Neural cell (in vitro differentiated cells): ENCODE measurements around the gene RSRC1. TPM values are rescaled to one million over a fixed set of nuclear protein-coding genes. Genes with fewer than 3 reads are reported as not detected.
"Not testable (repeated sequence)": the region's sequence is repeated elsewhere in the genome, so short reads cannot be mapped to it uniquely, and the experiment has no call there.

ENCODE experiments used
- H2AFZ ChIP-seq: fragments of 200-600, 300-800 bp; sonication (generic), shearing (Covaris generic); 2 replicates; pipeline ENCODE4 v1.6.0; 2014; ENCODE audit warnings: low read depth, mild to moderate bottlenecking, antibody characterized with exemption, low read length, moderate library complexity
- H3F3A ChIP-seq: fragments of 200-600 bp; shearing (Covaris generic); 2 replicates; pipeline ENCODE4 v1.6.1; 2016; ENCODE audit warnings: mild to moderate bottlenecking, moderate library complexity, mixed read lengths, antibody characterized with exemption, low read length; ENCODE audit not compliant: insufficient read depth, poor library complexity, severe bottlenecking
- H3K27ac ChIP-seq: fragments of 200-600, 300-800 bp; sonication (generic), shearing (Covaris generic); 2 replicates; pipeline ENCODE4 v1.5.1; 2014; ENCODE audit warnings: mild to moderate bottlenecking, low read length, moderate library complexity
- H3K27me3 ChIP-seq: fragments of 300-800, 200-600 bp; sonication (generic), shearing (Covaris generic); 2 replicates; pipeline ENCODE4 v1.6.0; 2014; ENCODE audit warnings: mild to moderate bottlenecking, low read depth, low read length, moderate library complexity; ENCODE audit not compliant: insufficient read depth
- H3K36me3 ChIP-seq: fragments of 300-800, 200-600 bp; sonication (generic), shearing (Covaris generic); 2 replicates; pipeline ENCODE4 v1.5.1; 2014; ENCODE audit warnings: mild to moderate bottlenecking, antibody characterized with exemption, low read length, moderate library complexity; ENCODE audit not compliant: insufficient read depth
- H3K4me2 ChIP-seq: fragments of 300-800, 200-600 bp; sonication (generic), shearing (Covaris generic); 2 replicates; pipeline ENCODE4 v1.6.0; 2014; ENCODE audit warnings: mild to moderate bottlenecking, low read length
- H3K4me3 ChIP-seq: fragments of 300-800, 200-600 bp; sonication (generic), shearing (Covaris generic); 2 replicates; pipeline ENCODE4 v1.5.1; 2014; ENCODE audit warnings: mild to moderate bottlenecking, low read length, moderate library complexity
- H3K79me2 ChIP-seq: fragments of 200-600 bp; shearing (Covaris generic); replicated peaks from 2 replicates; pipeline ENCODE4 v1.6.0; 2014; ENCODE audit warnings: mild to moderate bottlenecking, low read length, moderate library complexity; ENCODE audit not compliant: insufficient read depth
- H3K9ac ChIP-seq: fragments of 300-800, 200-600 bp; sonication (generic), shearing (Covaris generic); 2 replicates; pipeline ENCODE4 v1.6.1; 2016; ENCODE audit warnings: mild to moderate bottlenecking, low read length, mixed read lengths
- H3K9me2 ChIP-seq: fragments of 200-600 bp; shearing (Covaris generic); 2 replicates; pipeline ENCODE4 v1.6.1; 2016; ENCODE audit warnings: mild to moderate bottlenecking, low read length, mixed read lengths; ENCODE audit not compliant: insufficient read depth
- H3K9me3 ChIP-seq: fragments of 200-600, 300-800 bp; sonication (generic), shearing (Covaris generic); 2 replicates; pipeline ENCODE4 v1.6.1; 2016; ENCODE audit warnings: mild to moderate bottlenecking, mixed run types, low read length, moderate library complexity, mixed read lengths
- H4K20me1 ChIP-seq: fragments of 200-600 bp; shearing (Covaris generic); 2 replicates; pipeline ENCODE4 v1.6.1; 2016; ENCODE audit warnings: mild to moderate bottlenecking, mixed run types; ENCODE audit not compliant: insufficient read depth
- CTCF ChIP-seq: fragments of 450-650 bp; IDR thresholded peaks from 2 replicates; pipeline ENCODE4 v1.5.1; 2014; ENCODE audit warnings: antibody characterized with exemption, mild to moderate bottlenecking, moderate library complexity; ENCODE audit not compliant: poor library complexity, severe bottlenecking
- EP300 ChIP-seq: fragments of 450-650 bp; conservative IDR thresholded peaks from 2 replicates; pipeline ENCODE4 v1.6.1; 2014; ENCODE audit warnings: antibody characterized with exemption, mild to moderate bottlenecking, moderate library complexity; ENCODE audit not compliant: poor library complexity, severe bottlenecking
- EZH2 ChIP-seq: fragments of 200-600, 300-800 bp; shearing (Covaris generic), sonication (generic); IDR thresholded peaks from 2 replicates; pipeline ENCODE4 v1.6.1; 2014; ENCODE audit warnings: antibody characterized with exemption, low read length, borderline replicate concordance, mild to moderate bottlenecking; ENCODE audit not compliant: insufficient read depth, poor library complexity, severe bottlenecking
- MXI1 ChIP-seq: fragments of 450-650 bp; conservative IDR thresholded peaks from 2 replicates; pipeline ENCODE4 v1.6.1; 2014; ENCODE audit warnings: antibody characterized with exemption, mild to moderate bottlenecking; ENCODE audit not compliant: poor library complexity, severe bottlenecking
- POLR2AphosphoS5 ChIP-seq: IDR thresholded peaks from 2 replicates; pipeline ENCODE4 v1.6.1; 2012
- RAD21 ChIP-seq: fragments of 450-650 bp; conservative IDR thresholded peaks from 2 replicates; pipeline ENCODE4 v1.6.1; 2014; ENCODE audit warnings: antibody characterized with exemption, mild to moderate bottlenecking, moderate library complexity
- REST ChIP-seq: IDR thresholded peaks from 2 replicates; pipeline ENCODE4 v1.6.1; 2012; ENCODE audit warnings: borderline replicate concordance
- SMC3 ChIP-seq: fragments of 450-650 bp; conservative IDR thresholded peaks from 2 replicates; pipeline ENCODE4 v1.6.1; 2014; ENCODE audit warnings: antibody characterized with exemption, mild to moderate bottlenecking, moderate library complexity; ENCODE audit not compliant: poor library complexity
- TAF1 ChIP-seq: IDR thresholded peaks from 2 replicates; pipeline ENCODE4 v1.6.1; 2012; ENCODE audit warnings: low read depth
- polyA plus RNA-seq: library from polyadenylated mRNA; depleted of rRNA; stranded (reverse); fragments of >200 nt; gene quantifications from 2 replicates; pipeline ENCODE4 v1.2.3, GENCODE V29; 2014

Gene RSRC1
- polyA plus RNA-seq, 1 donor from 2014 or later, result 28.1 TPM

- Histone ChIP-seq H3K9me2 (no peaks in the 10 kb centered on the region), H3K9me3 (no peaks in the 10 kb centered on the region), H2AFZ (no peak overlapping the region), H3F3A (no peaks in the 10 kb centered on the region), H3K4me2 (no peak overlapping the region), H3K79me2 (no peaks in the 10 kb centered on the region), H3K4me3 (no peak overlapping the region), H3K27me3 (no peaks in the 10 kb centered on the region), H3K27ac (no peak overlapping the region), H3K9ac (no peak overlapping the region), H3K36me3 (no peaks in the 10 kb centered on the region), H4K20me1 (no peaks in the 10 kb centered on the region)
- TF ChIP-seq POLR2AphosphoS5 (no peak), EP300 (no peak), EZH2 (no peak), RAD21 (no peak), REST (no peak), CTCF (no peak), MXI1 (no peak), SMC3 (no peak), TAF1 (no peak)
These were observed 11.4 kb downstream of the RSRC1 start for GRCh38 chr3:158121295-158121694.

GRCh38 chr3:158122721-158123120, 12.8 kb downstream of the RSRC1 start:
- not testable (repeated sequence) for H3K4me2 ChIP-seq, H3K27me3 ChIP-seq, H2AFZ ChIP-seq, H3K4me3 ChIP-seq, H3K9me3 ChIP-seq, H3K9ac ChIP-seq, H3K9me2 ChIP-seq, H3K36me3 ChIP-seq, H3K79me2 ChIP-seq, H3K27ac ChIP-seq, H3F3A ChIP-seq, H4K20me1 ChIP-seq
